ENCODE data around the gene FAM241A. TPM values are rescaled to one million over a fixed set of nuclear protein-coding genes. Genes with fewer than 3 reads are reported as not detected.

The FAM241A gene
- polyA plus RNA-seq, 2 of the 4 experiments (the other 2 are of a cell fraction) = 0.67 to 2.3 TPM

- POLR2A ChIA-PET = no interaction called here
- CTCF ChIA-PET = no interaction called here
- DNase-seq (ENCODE audit: low read depth in 1 of 2, low spot score in 1 of 2) (no peak), FAIRE-seq (no peak), ATAC-seq (no peak)
- 86% methylated on average over 4 of the region's 4 CpGs for WGBS (ENCODE audit: missing lambda C conversion rate)
- Histone ChIP-seq H3K27ac (no peak overlapping the region), H3K4me1 (peaks cover 6% of the 10 kb centered on the region), H3K9me3 (no peaks in the 10 kb centered on the region), H3K4me2 (no peak overlapping the region), H3K4me3 (no peak overlapping the region)
- no peak for TF ChIP-seq SREBF2 (IDR thresholded peaks at IDR 0.05)
- TF ChIP-seq HDAC2 (IDR thresholded peaks at IDR 0.05) = no peak
- no peak for TF ChIP-seq JUNB (IDR thresholded peaks at IDR 0.05)
- TF ChIP-seq ATOH8 (CRISPR knock-in tag; IDR thresholded peaks at IDR 0.05; ENCODE audit: low read depth) = no peak
- TF ChIP-seq SMC3 (IDR thresholded peaks at IDR 0.05) = no peak
- no peak for TF ChIP-seq HOXB13 (CRISPR knock-in tag; IDR thresholded peaks at IDR 0.05; ENCODE audit: low read depth)
- TF ChIP-seq USF2 (IDR thresholded peaks at IDR 0.05) = no peak
- no peak for TF ChIP-seq PBX3 (IDR thresholded peaks at IDR 0.05)
- TF ChIP-seq ZNF302 (CRISPR knock-in tag; IDR thresholded peaks at IDR 0.05) = no peak
- TF ChIP-seq MAX (IDR thresholded peaks at IDR 0.05) = no peak
- no peak for TF ChIP-seq CTCF (IDR thresholded peaks at IDR 0.05)
- no peak for TF ChIP-seq MYC (IDR thresholded peaks at IDR 0.05; ENCODE audit: borderline replicate concordance, low read length)
- no peak for TF ChIP-seq RARB (CRISPR knock-in tag; IDR thresholded peaks at IDR 0.05)
- no peak for TF ChIP-seq HEYL (CRISPR knock-in tag; IDR thresholded peaks at IDR 0.05)
- no peak for TF ChIP-seq RCOR1 (IDR thresholded peaks at IDR 0.05; ENCODE audit: low read depth, low read length)
Measured at GRCh38 chr4:112175840-112176239, 30.6 kb downstream of the FAM241A start.

GRCh38 chr4:112176596-112176995 is 31.3 kb downstream of the FAM241A start:
- ATAC-seq (no peak), DNase-seq (ENCODE audit: low read depth in 1 of 2, low spot score in 1 of 2) (no peak), FAIRE-seq (no peak)
- CTCF ChIA-PET = no interaction called here
- Histone ChIP-seq H3K9me3 (no peaks in the 10 kb centered on the region), H3K4me3 (no peak overlapping the region), H3K4me2 (no peak overlapping the region), H3K4me1 (peaks cover 4% of the 10 kb centered on the region; the same call in 1 of the 3 replicates), H3K27ac (no peak overlapping the region)
- 58% methylated on average over 2 of the region's 2 CpGs for WGBS (ENCODE audit: missing lambda C conversion rate)
- POLR2A ChIA-PET = no interaction called here
- TF ChIP-seq MAX (IDR thresholded peaks at IDR 0.05) = no peak
- no peak for TF ChIP-seq POLR2AphosphoS2 (conservative IDR thresholded peaks at IDR 0.05; ENCODE audit: low read length)
- no peak for TF ChIP-seq ZSCAN20 (CRISPR knock-in tag; IDR thresholded peaks at IDR 0.05)
- no peak for TF ChIP-seq ZC3H11A (IDR thresholded peaks at IDR 0.05)
- TF ChIP-seq EHMT2 (IDR thresholded peaks at IDR 0.05; ENCODE audit: low read depth) = no peak
- no peak for TF ChIP-seq GATA3 (IDR thresholded peaks at IDR 0.05; ENCODE audit: borderline replicate concordance)
- TF ChIP-seq SMC3 (IDR thresholded peaks at IDR 0.05) = no peak
- no peak for TF ChIP-seq REST (IDR thresholded peaks at IDR 0.05)
- TF ChIP-seq HEYL (CRISPR knock-in tag; IDR thresholded peaks at IDR 0.05) = no peak
- no peak for TF ChIP-seq RAD21 (conservative IDR thresholded peaks at IDR 0.05 in 1 of 2, IDR thresholded peaks at IDR 0.05 in 1 of 2)
- TF ChIP-seq ZNF302 (CRISPR knock-in tag; IDR thresholded peaks at IDR 0.05) = no peak
- no peak for TF ChIP-seq POLR2A (IDR thresholded peaks at IDR 0.05; ENCODE audit: low read length)
- no peak for TF ChIP-seq USF2 (IDR thresholded peaks at IDR 0.05)
- no peak for TF ChIP-seq CHD2 (IDR thresholded peaks at IDR 0.05; ENCODE audit: low read length, partially characterized antibody)
- no peak for TF ChIP-seq NR3C1 (IDR thresholded peaks at IDR 0.05)
- TF ChIP-seq TP53 (CRISPR knock-in tag; IDR thresholded peaks at IDR 0.05) = no peak
- no peak for TF ChIP-seq SREBF2 (IDR thresholded peaks at IDR 0.05)
- TF ChIP-seq HMGXB4 (CRISPR knock-in tag; IDR thresholded peaks at IDR 0.05; ENCODE audit: borderline replicate concordance) = no peak

All from A549 (cell line).